ENCODE data around the gene KRTAP10-9. TPM values are rescaled to one million over a fixed set of nuclear protein-coding genes. Genes with fewer than 3 reads are reported as not detected.
"Not testable (repeated sequence)": the region's sequence is repeated elsewhere in the genome, so short reads cannot be mapped to it uniquely, and the experiment has no call there.

Gene KRTAP10-9
- total and polyA plus RNA-seq, 2 donors (not counting 1 experiment from before 2014, with no cell fraction given): not detected

DNA sequence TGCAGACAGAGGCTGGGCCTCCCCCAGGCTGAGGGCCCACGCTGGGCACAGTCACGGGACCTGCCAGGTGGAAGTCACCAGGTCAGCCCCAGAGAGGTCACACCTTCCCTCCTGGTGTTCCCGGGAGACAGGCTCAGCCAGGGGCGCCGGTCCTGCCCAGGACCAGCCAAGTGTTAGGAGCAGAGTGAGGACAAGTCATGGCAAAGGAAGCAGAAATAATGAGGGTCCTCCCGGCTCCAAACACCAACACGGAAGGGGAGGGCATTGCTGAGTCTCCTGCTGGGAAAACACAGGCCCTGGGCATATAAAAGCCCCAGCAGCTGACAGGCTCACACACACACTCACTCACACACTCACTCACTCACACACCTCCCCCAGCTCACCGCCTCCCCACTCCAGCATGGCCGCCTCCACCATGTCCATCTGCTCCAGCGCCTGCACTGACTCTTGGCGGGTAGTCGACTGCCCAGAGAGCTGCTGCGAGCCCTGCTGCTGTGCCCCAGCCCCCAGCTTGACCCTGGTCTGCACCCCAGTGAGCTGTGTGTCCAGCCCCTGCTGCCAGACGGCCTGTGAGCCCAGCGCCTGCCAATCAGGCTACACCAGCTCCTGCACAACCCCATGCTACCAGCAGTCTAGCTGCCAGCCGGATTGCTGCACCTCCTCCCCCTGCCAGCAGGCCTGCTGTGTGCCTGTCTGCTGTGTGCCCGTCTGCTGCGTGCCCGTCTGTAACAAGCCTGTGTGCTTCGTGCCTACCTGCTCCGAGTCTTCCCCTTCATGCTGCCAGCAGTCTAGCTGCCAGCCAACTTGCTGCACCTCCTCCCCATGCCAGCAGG is 10.3 kb downstream of the KRTAP10-9 start, which contains the start of gene KRTAP10-10:
Gene KRTAP10-10, plus strand, starts transcription at position 339 of the 833 bp plus-strand sequence. Its CDS starts 62 bp downstream, at position 401.
- Histone ChIP-seq H4K20me1 (ENCODE audit: control insufficient read depth, extremely low read depth, insufficient read depth, low read length) (no peaks in the 10 kb centered on the region), H3K4me2 (ENCODE audit: extremely low read depth, insufficient read depth, low read length) (no peak within 1 kb of the TSS), H3K9me3 (ENCODE audit: control insufficient read depth, insufficient read depth, low read depth, low read length) (no peaks in the 10 kb centered on the region), H3K27me3 (ENCODE audit: control insufficient read depth, insufficient read depth, low read length) (no peaks in the 10 kb centered on the region), H3K4me1 (ENCODE audit: control insufficient read depth, extremely low read depth, insufficient read depth, low read length) (no peaks in the 10 kb centered on the region), H2AFZ (ENCODE audit: low read length) (no peak within 1 kb of the TSS), H3K79me2 (ENCODE audit: control insufficient read depth, insufficient read depth, low read length) (no peaks in the 10 kb centered on the region), H3K27ac (ENCODE audit: insufficient read depth, low read length) (no peak within 1 kb of the TSS), H3K9ac (ENCODE audit: insufficient read depth, low read length) (no peak within 1 kb of the TSS), H3K36me3 (ENCODE audit: control insufficient read depth, insufficient read depth, low read length) (no peaks in the 10 kb centered on the region), H3K4me3 (replicated peaks in 1 of 4; ENCODE audit: control extremely low read depth in 1 of 4, insufficient read depth in 1 of 4, low read depth in 3 of 4, low read length in 4 of 4) (no peak within 1 kb of the TSS)
- no peak for TF ChIP-seq EZH2 (IDR thresholded peaks at IDR 0.05; ENCODE audit: low read length, missing control alignments)
- TF ChIP-seq, protein P1, sequence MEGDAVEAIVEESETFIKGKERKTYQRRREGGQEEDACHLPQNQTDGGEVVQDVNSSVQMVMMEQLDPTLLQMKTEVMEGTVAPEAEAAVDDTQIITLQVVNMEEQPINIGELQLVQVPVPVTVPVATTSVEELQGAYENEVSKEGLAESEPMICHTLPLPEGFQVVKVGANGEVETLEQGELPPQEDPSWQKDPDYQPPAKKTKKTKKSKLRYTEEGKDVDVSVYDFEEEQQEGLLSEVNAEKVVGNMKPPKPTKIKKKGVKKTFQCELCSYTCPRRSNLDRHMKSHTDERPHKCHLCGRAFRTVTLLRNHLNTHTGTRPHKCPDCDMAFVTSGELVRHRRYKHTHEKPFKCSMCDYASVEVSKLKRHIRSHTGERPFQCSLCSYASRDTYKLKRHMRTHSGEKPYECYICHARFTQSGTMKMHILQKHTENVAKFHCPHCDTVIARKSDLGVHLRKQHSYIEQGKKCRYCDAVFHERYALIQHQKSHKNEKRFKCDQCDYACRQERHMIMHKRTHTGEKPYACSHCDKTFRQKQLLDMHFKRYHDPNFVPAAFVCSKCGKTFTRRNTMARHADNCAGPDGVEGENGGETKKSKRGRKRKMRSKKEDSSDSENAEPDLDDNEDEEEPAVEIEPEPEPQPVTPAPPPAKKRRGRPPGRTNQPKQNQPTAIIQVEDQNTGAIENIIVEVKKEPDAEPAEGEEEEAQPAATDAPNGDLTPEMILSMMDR (conservative IDR thresholded peaks at IDR 0.05 in 1 of 2, IDR thresholded peaks at IDR 0.05 in 1 of 2; ENCODE audit: low read depth in 1 of 2, low read length in 2 of 2): no peak
- no peak for DNase-seq (ENCODE audit: low read depth in 2 of 2)

DNA sequence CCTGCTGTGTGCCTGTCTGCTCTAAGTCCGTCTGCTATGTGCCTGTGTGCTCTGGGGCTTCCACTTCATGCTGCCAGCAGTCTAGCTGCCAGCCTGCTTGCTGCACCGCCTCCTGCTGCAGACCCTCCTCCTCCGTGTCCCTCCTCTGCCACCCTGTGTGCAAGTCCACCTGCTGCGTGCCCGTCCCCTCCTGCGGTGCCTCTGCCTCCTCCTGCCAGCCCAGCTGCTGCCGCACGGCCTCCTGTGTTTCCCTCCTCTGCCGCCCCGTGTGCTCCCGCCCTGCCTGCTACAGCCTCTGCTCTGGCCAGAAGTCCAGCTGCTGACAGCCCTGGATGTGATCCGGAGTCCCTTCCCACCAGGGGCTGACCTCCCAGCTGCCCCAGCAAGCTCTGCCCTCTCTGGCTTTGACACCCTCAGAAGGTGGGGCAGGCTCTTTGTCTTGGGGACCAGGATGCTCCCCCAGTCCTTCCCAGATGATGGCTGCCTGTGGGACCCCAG is 11.0 kb downstream of the KRTAP10-9 start:
- not testable (repeated sequence) for H3K9ac ChIP-seq (ENCODE audit: insufficient read depth, low read length); H3K27ac ChIP-seq (ENCODE audit: insufficient read depth, low read length); H3K27me3 ChIP-seq (ENCODE audit: control insufficient read depth, insufficient read depth, low read length); DNase-seq (ENCODE audit: low read depth in 2 of 2); H2AFZ ChIP-seq (ENCODE audit: low read length); H3K36me3 ChIP-seq (ENCODE audit: control insufficient read depth, insufficient read depth, low read length); H3K9me3 ChIP-seq (ENCODE audit: control insufficient read depth, insufficient read depth, low read depth, low read length); H3K79me2 ChIP-seq (ENCODE audit: control insufficient read depth, insufficient read depth, low read length); H3K4me2 ChIP-seq (ENCODE audit: extremely low read depth, insufficient read depth, low read length); H3K4me1 ChIP-seq (ENCODE audit: control insufficient read depth, extremely low read depth, insufficient read depth, low read length); H3K4me3 ChIP-seq (replicated peaks in 1 of 4; ENCODE audit: control extremely low read depth in 1 of 4, insufficient read depth in 1 of 4, low read depth in 3 of 4, low read length in 4 of 4); H4K20me1 ChIP-seq (ENCODE audit: control insufficient read depth, extremely low read depth, insufficient read depth, low read length)

DNA sequence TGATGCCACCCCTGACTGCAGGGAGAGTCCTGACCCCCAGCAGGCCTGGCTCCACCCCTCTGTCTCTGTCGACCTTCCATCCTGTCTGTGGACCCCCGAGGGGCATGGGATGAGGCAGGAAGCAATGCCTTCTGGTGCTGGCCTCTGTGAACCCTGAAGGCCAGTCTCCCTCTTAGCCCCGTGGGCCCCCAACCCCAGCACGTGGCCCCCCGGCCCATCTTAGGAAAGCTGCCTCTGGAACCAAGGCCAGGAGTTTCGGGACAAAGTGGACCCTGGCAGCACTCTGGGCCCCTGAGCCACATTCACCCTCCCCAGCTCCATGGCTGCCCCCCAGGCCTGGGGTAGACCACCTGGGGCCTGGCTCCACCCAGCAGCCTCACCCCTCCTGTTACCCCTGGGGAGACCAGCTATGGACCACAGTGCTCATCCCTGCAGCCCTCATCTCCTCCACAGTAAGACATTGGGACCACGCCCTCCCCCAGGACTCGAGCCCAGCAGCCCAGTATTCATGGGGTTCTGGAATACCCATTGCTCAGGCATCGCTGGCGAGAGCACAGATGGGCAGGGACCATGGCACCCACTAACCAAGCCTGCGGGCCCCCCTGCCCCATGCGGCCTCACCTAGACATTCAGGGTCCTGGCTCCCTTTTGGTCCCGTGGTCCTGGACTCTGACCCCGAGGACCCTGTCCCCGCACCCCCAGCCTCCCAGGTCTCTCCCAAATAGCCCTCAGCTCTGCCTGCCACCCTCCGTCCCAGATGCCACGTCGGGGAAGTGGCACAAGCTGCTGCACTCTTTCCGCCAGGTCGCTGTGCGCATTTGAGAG is 11.8 kb downstream of the KRTAP10-9 start:
- H3K36me3 ChIP-seq (ENCODE audit: control insufficient read depth, insufficient read depth, low read length); H3K4me1 ChIP-seq (ENCODE audit: control insufficient read depth, extremely low read depth, insufficient read depth, low read length); H3K79me2 ChIP-seq (ENCODE audit: control insufficient read depth, insufficient read depth, low read length); H2AFZ ChIP-seq (ENCODE audit: low read length); H3K4me2 ChIP-seq (ENCODE audit: extremely low read depth, insufficient read depth, low read length); H4K20me1 ChIP-seq (ENCODE audit: control insufficient read depth, extremely low read depth, insufficient read depth, low read length); DNase-seq (ENCODE audit: low read depth in 2 of 2); H3K27me3 ChIP-seq (ENCODE audit: control insufficient read depth, insufficient read depth, low read length); H3K4me3 ChIP-seq (replicated peaks in 1 of 4; ENCODE audit: control extremely low read depth in 1 of 4, insufficient read depth in 1 of 4, low read depth in 3 of 4, low read length in 4 of 4); H3K27ac ChIP-seq (ENCODE audit: insufficient read depth, low read length); H3K9me3 ChIP-seq (ENCODE audit: control insufficient read depth, insufficient read depth, low read depth, low read length); H3K9ac ChIP-seq (ENCODE audit: insufficient read depth, low read length): not testable (repeated sequence)

Measured in fibroblast of lung (primary cell).